ENCODE results near the gene SH3BP5.
"Not testable (repeated sequence)": the region's sequence is repeated elsewhere in the genome, so short reads cannot be mapped to it uniquely, and the experiment has no call there.

Gene SH3BP5

GRCh38 chr3:15350141-15350540 lies 17.8 kb upstream of the SH3BP5 start:
- Histone ChIP-seq H2BK12ac (ENCODE audit: low read length in 2 of 2) (no peak overlapping the region), H3K27ac (ENCODE audit: low read length, poor library complexity, severe bottlenecking) (no peak overlapping the region), H3K4me2 (ENCODE audit: low read length, poor library complexity, severe bottlenecking) (no peak overlapping the region), H3K23ac (ENCODE audit: low read length in 2 of 2) (no peak overlapping the region), H3K4ac (ENCODE audit: low read depth in 1 of 2, low read length in 2 of 2) (no peak overlapping the region), H3K27me3 (ENCODE audit: control insufficient read depth in 1 of 2, insufficient read depth in 1 of 2, low read length in 2 of 2) (peaks cover 0 to 11% of the 10 kb centered on the region in 2 experiments), H3K9me3 (ENCODE audit: control insufficient read depth, low read length) (no peaks in the 10 kb centered on the region), H2AFZ (ENCODE audit: low read depth, low read length) (no peak overlapping the region), H2BK120ac (ENCODE audit: low read depth, low read length) (no peak overlapping the region), H3K9ac (ENCODE audit: low read length) (no peak overlapping the region), H4K91ac (ENCODE audit: low read length) (no peak overlapping the region), H3K4me3 (ENCODE audit: insufficient read depth in 1 of 2, low read depth in 1 of 2, low read length in 2 of 2) (no peak overlapping the region), H2AK5ac (ENCODE audit: low read length, severe bottlenecking) (no peak overlapping the region), H3K14ac (ENCODE audit: low read length in 2 of 2) (no peak overlapping the region), H3K18ac (ENCODE audit: low read depth in 1 of 2, low read length in 2 of 2) (no peak overlapping the region), H3K79me1 (replicated peaks; ENCODE audit: low read length, poor library complexity, severe bottlenecking) (no peaks in the 10 kb centered on the region), H2BK5ac (ENCODE audit: low read depth, low read length, poor library complexity, severe bottlenecking) (no peak overlapping the region), H3K4me1 (ENCODE audit: control insufficient read depth, insufficient read depth, low read depth, low read length) (no peaks in the 10 kb centered on the region), H3K36me3 (ENCODE audit: control insufficient read depth in 1 of 2, insufficient read depth in 2 of 2, low read depth in 1 of 2, low read length in 2 of 2) (no peaks in the 10 kb centered on the region), H4K8ac (ENCODE audit: low read length) (no peak overlapping the region), H2BK15ac (ENCODE audit: low read depth, poor library complexity, severe bottlenecking) (no peak overlapping the region)
- 92% methylated on average over 3 of the region's 3 CpGs for WGBS
- DNase-seq = no peak

- not testable (repeated sequence) for H4K91ac ChIP-seq (ENCODE audit: low read length); H3K14ac ChIP-seq (ENCODE audit: low read length in 2 of 2); H2BK5ac ChIP-seq (ENCODE audit: low read depth, low read length, poor library complexity, severe bottlenecking); H2BK12ac ChIP-seq (ENCODE audit: low read length in 2 of 2); H3K4me1 ChIP-seq (ENCODE audit: control insufficient read depth, insufficient read depth, low read depth, low read length); H3K9ac ChIP-seq (ENCODE audit: low read length); DNase-seq; H3K4me2 ChIP-seq (ENCODE audit: low read length, poor library complexity, severe bottlenecking); H2BK120ac ChIP-seq (ENCODE audit: low read depth, low read length); H3K9me3 ChIP-seq (ENCODE audit: control insufficient read depth, low read length); H3K27ac ChIP-seq (ENCODE audit: low read length, poor library complexity, severe bottlenecking); H3K79me1 ChIP-seq (replicated peaks; ENCODE audit: low read length, poor library complexity, severe bottlenecking); H4K8ac ChIP-seq (ENCODE audit: low read length); H2BK15ac ChIP-seq (ENCODE audit: low read depth, poor library complexity, severe bottlenecking); H3K36me3 ChIP-seq (ENCODE audit: control insufficient read depth in 1 of 2, insufficient read depth in 2 of 2, low read depth in 1 of 2, low read length in 2 of 2); H3K4me3 ChIP-seq (ENCODE audit: insufficient read depth in 1 of 2, low read depth in 1 of 2, low read length in 2 of 2); H2AFZ ChIP-seq (ENCODE audit: low read depth, low read length); H2AK5ac ChIP-seq (ENCODE audit: low read length, severe bottlenecking); H3K23ac ChIP-seq (ENCODE audit: low read length in 2 of 2); H3K4ac ChIP-seq (ENCODE audit: low read depth in 1 of 2, low read length in 2 of 2); H3K18ac ChIP-seq (ENCODE audit: low read depth in 1 of 2, low read length in 2 of 2)
- 77% methylated on average over 1 of the region's 5 CpGs for WGBS
- H3K27me3 ChIP-seq (ENCODE audit: control insufficient read depth in 1 of 2, insufficient read depth in 1 of 2, low read length in 2 of 2) = peaks cover 0 to 13% of the 10 kb centered on the region in 2 experiments
Measured at GRCh38 chr3:15349438-15349837, 17.1 kb upstream of the SH3BP5 start.

GRCh38 chr3:15348246-15348645 lies 15.9 kb upstream of the SH3BP5 start:
- H4K8ac ChIP-seq (ENCODE audit: low read length) = no peak overlapping the region
- no peak overlapping the region for H3K4ac ChIP-seq (ENCODE audit: low read depth in 1 of 2, low read length in 2 of 2)
- H3K9me3 ChIP-seq (ENCODE audit: control insufficient read depth, low read length) = no peaks in the 10 kb centered on the region
- H2AFZ ChIP-seq (ENCODE audit: low read depth, low read length) = no peak overlapping the region
- no peak overlapping the region for H4K91ac ChIP-seq (ENCODE audit: low read length)
- no peak overlapping the region for H2BK120ac ChIP-seq (ENCODE audit: low read depth, low read length)
- H3K4me2 ChIP-seq (ENCODE audit: low read length, poor library complexity, severe bottlenecking) = no peak overlapping the region
- no peak overlapping the region for H3K23ac ChIP-seq (ENCODE audit: low read length in 2 of 2)
- 41% methylated on average over 1 of the region's 1 CpG for WGBS
- no peak overlapping the region for H3K9ac ChIP-seq (ENCODE audit: low read length)
- no peak overlapping the region for H3K14ac ChIP-seq (ENCODE audit: low read length in 2 of 2)
- H2BK5ac ChIP-seq (ENCODE audit: low read depth, low read length, poor library complexity, severe bottlenecking) = no peak overlapping the region
- no peak overlapping the region for H2AK5ac ChIP-seq (ENCODE audit: low read length, severe bottlenecking)
- H3K27me3 ChIP-seq (ENCODE audit: control insufficient read depth in 1 of 2, insufficient read depth in 1 of 2, low read length in 2 of 2) = peaks cover 0 to 16% of the 10 kb centered on the region in 2 experiments
- H3K4me1 ChIP-seq (ENCODE audit: control insufficient read depth, insufficient read depth, low read depth, low read length) = no peaks in the 10 kb centered on the region
- DNase-seq = no peak
- no peaks in the 10 kb centered on the region for H3K36me3 ChIP-seq (ENCODE audit: control insufficient read depth in 1 of 2, insufficient read depth in 2 of 2, low read depth in 1 of 2, low read length in 2 of 2)
- no peak overlapping the region for H2BK12ac ChIP-seq (ENCODE audit: low read length in 2 of 2)
- no peak overlapping the region for H3K18ac ChIP-seq (ENCODE audit: low read depth in 1 of 2, low read length in 2 of 2)
- no peak overlapping the region for H2BK15ac ChIP-seq (ENCODE audit: low read depth, poor library complexity, severe bottlenecking)
- H3K79me1 ChIP-seq (replicated peaks; ENCODE audit: low read length, poor library complexity, severe bottlenecking) = no peaks in the 10 kb centered on the region
- H3K27ac ChIP-seq (ENCODE audit: low read length, poor library complexity, severe bottlenecking) = no peak overlapping the region
- H3K4me3 ChIP-seq (ENCODE audit: insufficient read depth in 1 of 2, low read depth in 1 of 2, low read length in 2 of 2) = no peak overlapping the region

- Histone ChIP-seq H4K91ac (ENCODE audit: low read length) (no peak overlapping the region), H3K36me3 (ENCODE audit: control insufficient read depth in 1 of 2, insufficient read depth in 2 of 2, low read depth in 1 of 2, low read length in 2 of 2) (no peaks in the 10 kb centered on the region), H2AFZ (ENCODE audit: low read depth, low read length) (no peak overlapping the region), H3K79me1 (replicated peaks; ENCODE audit: low read length, poor library complexity, severe bottlenecking) (no peaks in the 10 kb centered on the region), H3K9ac (ENCODE audit: low read length) (no peak overlapping the region), H3K4me3 (ENCODE audit: insufficient read depth in 1 of 2, low read depth in 1 of 2, low read length in 2 of 2) (no peak overlapping the region), H3K9me3 (ENCODE audit: control insufficient read depth, low read length) (no peaks in the 10 kb centered on the region), H2BK15ac (ENCODE audit: low read depth, poor library complexity, severe bottlenecking) (no peak overlapping the region), H3K27ac (ENCODE audit: low read length, poor library complexity, severe bottlenecking) (no peak overlapping the region), H2BK12ac (ENCODE audit: low read length in 2 of 2) (no peak overlapping the region), H3K4ac (ENCODE audit: low read depth in 1 of 2, low read length in 2 of 2) (no peak overlapping the region), H4K8ac (ENCODE audit: low read length) (no peak overlapping the region), H3K4me1 (ENCODE audit: control insufficient read depth, insufficient read depth, low read depth, low read length) (no peaks in the 10 kb centered on the region), H2BK120ac (ENCODE audit: low read depth, low read length) (no peak overlapping the region), H2BK5ac (ENCODE audit: low read depth, low read length, poor library complexity, severe bottlenecking) (no peak overlapping the region), H3K4me2 (ENCODE audit: low read length, poor library complexity, severe bottlenecking) (no peak overlapping the region), H3K18ac (ENCODE audit: low read depth in 1 of 2, low read length in 2 of 2) (no peak overlapping the region), H3K27me3 (ENCODE audit: control insufficient read depth in 1 of 2, insufficient read depth in 1 of 2, low read length in 2 of 2) (peaks cover 0 to 19% of the 10 kb centered on the region in 2 experiments), H3K14ac (ENCODE audit: low read length in 2 of 2) (no peak overlapping the region), H2AK5ac (ENCODE audit: low read length, severe bottlenecking) (no peak overlapping the region), H3K23ac (ENCODE audit: low read length in 2 of 2) (no peak overlapping the region)
- DNase-seq = no peak
- WGBS = 98% methylated on average over 2 of the region's 3 CpGs
Measured at GRCh38 chr3:15347737-15348110, 15.3 kb upstream of the SH3BP5 start.

All from mesenchymal stem cell (in vitro differentiated cells and primary cell).